Spleen (tissue), 7 donors: ENCODE results near the gene DTX3L.

Source experiments
- CTCF ChIP-seq, 11 experiments: fragments of 200-600 bp in 7 of 11; fragments of 450-650 bp in 4 of 11; sonication (generic) in 4 of 11; IDR thresholded peaks in 8 of 11; conservative IDR thresholded peaks in 3 of 11; 1 replicate in 7 of 11; 2 replicates in 4 of 11; pipeline versions ENCODE4 v1.4.0 to v1.8.0; 2016 to 2021; ENCODE audit warnings: antibody characterized with exemption in 11 of 11, inconsistent platforms in 4 of 11, mild to moderate bottlenecking in 1 of 11
- POLR2A ChIP-seq, 3 donors: fragments of 450-650 bp; IDR thresholded peaks; one replicate each; pipeline ENCODE4 v1.5.1; 2017; ENCODE audit warnings: antibody characterized with exemption in 3 of 3, mild to moderate bottlenecking in 1 of 3
- POLR2AphosphoS5 ChIP-seq, 3 donors: sonication (generic); formaldehyde crosslinking; IDR thresholded peaks; one replicate each; pipeline ENCODE4 v1.5.1; 2017; ENCODE audit warnings: antibody characterized with exemption in 3 of 3
- donor health status: DM: no; HTN: no; CAD: no; lungs with moderate emphysema.
- donor health status: DM: no; HTN: no; CAD: no.
- donor health status: DM: no; HTN: no; CAD: no.

- no peak for TF ChIP-seq CTCF (IDR thresholded peaks at IDR 0.05 in 8 of 11, conservative IDR thresholded peaks at IDR 0.05 in 3 of 11)
- no peak for TF ChIP-seq POLR2A (IDR thresholded peaks at IDR 0.05)
- TF ChIP-seq POLR2AphosphoS5 (IDR thresholded peaks at IDR 0.05): no peak
These were observed 26.5 kb downstream of the DTX3L start for GRCh38 chr3:122590610-122591009.
